SK-N-SH (cell line): ENCODE measurements around the gene COPS9. TPM values are rescaled to one million over a fixed set of nuclear protein-coding genes. Genes with fewer than 3 reads are reported as not detected.

ENCODE experiments used
- CTCF ChIA-PET: fragments of 300-600, 350-600 bp; formaldehyde crosslinking; extraction: SDS; loops from one replicate; lab custom pipeline; 2021; lab: Yijun Ruan, JAX
- POLR2A ChIA-PET: fragments of 350-600 bp; sonication (Branson Sonifier 250); formaldehyde crosslinking; extraction: SDS; loops from one replicate; lab custom pipeline; 2020; ENCODE audit warnings: antibody characterized with exemption, inconsistent platforms; lab: Yijun Ruan, JAX
- DNase-seq: peaks from one replicate; pipeline ENCODE4 v3.0.0; 2012
- H2AFZ ChIP-seq: fragments of 200-600 bp; sonication (generic); 2 replicates; pipeline ENCODE4 v1.8.1; 2016; ENCODE audit warnings: antibody characterized with exemption, mild to moderate bottlenecking, low read depth
- H3F3A ChIP-seq: fragments of 200-600 bp; sonication (generic); replicated peaks from 2 replicates; pipeline ENCODE3; 2016; ENCODE audit warnings: antibody characterized with exemption, mild to moderate bottlenecking; ENCODE audit not compliant: insufficient read depth
- H3K27ac ChIP-seq, 2 experiments: fragments of 200-500 bp in 1 of 2; fragments of 200-600 bp in 1 of 2; sonication (Bioruptor generic) in 1 of 2; sonication (generic), shearing (Covaris generic) in 1 of 2; 2 replicates each; pipeline versions ENCODE4 v1.5.1 to v1.6.1; 2014 to 2016; ENCODE audit warnings: low read depth in 2 of 2, inconsistent platforms in 1 of 2, low read length in 1 of 2, mild to moderate bottlenecking in 1 of 2, mixed read lengths in 1 of 2
- H3K27me3 ChIP-seq: fragments of 200-600 bp; sonication (generic), shearing (Covaris generic); 2 replicates; pipeline ENCODE4 v1.6.1; 2016; ENCODE audit warnings: mixed run types; ENCODE audit not compliant: insufficient read depth
- H3K36me3 ChIP-seq, 2 experiments: fragments of 200-500 bp in 1 of 2; fragments of 200-600 bp in 1 of 2; sonication (Bioruptor generic) in 1 of 2; sonication (generic) in 1 of 2; replicated peaks in 1 of 2; 2 replicates each; pipeline versions ENCODE3 to v1.5.1; 2014 to 2016; ENCODE audit warnings: low read length in 1 of 2, mild to moderate bottlenecking in 1 of 2; ENCODE audit not compliant: insufficient read depth in 2 of 2, control insufficient read depth in 1 of 2
- H3K4me1 ChIP-seq, 2 experiments: fragments of 200-500 bp in 1 of 2; fragments of 200-600 bp in 1 of 2; sonication (Bioruptor generic) in 1 of 2; sonication (generic), shearing (Covaris generic) in 1 of 2; 2 replicates each; pipeline versions ENCODE4 v1.5.1 to v1.6.1; 2014 to 2016; ENCODE audit warnings: low read depth in 1 of 2, low read length in 1 of 2, mixed run types in 1 of 2; ENCODE audit not compliant: insufficient read depth in 2 of 2, control insufficient read depth in 1 of 2
- H3K4me2 ChIP-seq: fragments of 200-600 bp; sonication (generic), shearing (Covaris generic); 2 replicates; pipeline ENCODE4 v1.6.1; 2017; ENCODE audit warnings: mixed run types
- H3K4me3 ChIP-seq, 2 experiments: fragments of 200-500 bp in 1 of 2; fragments of 200-600 bp in 1 of 2; sonication (Bioruptor generic) in 1 of 2; sonication (generic), shearing (Covaris generic) in 1 of 2; 2 replicates each; pipeline versions ENCODE4 v1.5.1 to v1.8.1; 2014 to 2016; ENCODE audit warnings: low read depth in 2 of 2, inconsistent platforms in 1 of 2, low read length in 1 of 2, mild to moderate bottlenecking in 1 of 2, mixed read lengths in 1 of 2, moderate library complexity in 1 of 2
- H3K79me2 ChIP-seq: fragments of 200-600 bp; sonication (generic); 2 replicates; pipeline ENCODE4 v1.8.1; 2017; ENCODE audit warnings: mild to moderate bottlenecking; ENCODE audit not compliant: insufficient read depth
- H3K9ac ChIP-seq: fragments of 200-600 bp; sonication (generic); 2 replicates; pipeline ENCODE4 v1.6.1; 2017; ENCODE audit warnings: mixed run types
- H3K9me2 ChIP-seq: fragments of 200-600 bp; sonication (generic); 2 replicates; pipeline ENCODE4 v1.6.1; 2017; ENCODE audit warnings: mixed run types
- H3K9me3 ChIP-seq: fragments of 200-600 bp; sonication (generic); 2 replicates; pipeline ENCODE4 v1.6.1; 2017; ENCODE audit warnings: mixed run types, mild to moderate bottlenecking, moderate library complexity
- H4K20me1 ChIP-seq: fragments of 200-600 bp; sonication (generic); 2 replicates; pipeline ENCODE4 v1.6.1; 2017; ENCODE audit warnings: mild to moderate bottlenecking, mixed run types; ENCODE audit not compliant: insufficient read depth
- CHD2 ChIP-seq: fragments of 150-350 bp; IDR thresholded peaks from 2 replicates; pipeline ENCODE4 v1.6.1; 2018; ENCODE audit warnings: low read length; ENCODE audit not compliant: partially characterized antibody
- ELF1 ChIP-seq: IDR thresholded peaks from 2 replicates; pipeline ENCODE4 v1.4.0; 2012
- EP300 ChIP-seq, 2 experiments: IDR thresholded peaks; 2 replicates each; pipeline versions ENCODE4 v1.4.0 to v1.6.1; 2012; ENCODE audit warnings: borderline replicate concordance in 1 of 2, low read depth in 1 of 2, low read length in 1 of 2
- EZH2phosphoT487 ChIP-seq: fragments of 200-600 bp; sonication (generic); IDR thresholded peaks from 2 replicates; pipeline ENCODE4 v1.6.1; 2017; ENCODE audit warnings: low read depth, mixed run types, mild to moderate bottlenecking, antibody characterized with exemption, moderate library complexity, borderline replicate concordance
- JUND ChIP-seq: IDR thresholded peaks from 2 replicates; pipeline ENCODE4 v1.4.0; 2012
- NFIC ChIP-seq: IDR thresholded peaks from 2 replicates; pipeline ENCODE4 v1.4.0; 2012; ENCODE audit warnings: borderline replicate concordance
- RCOR1 ChIP-seq: fragments of 150-350 bp; IDR thresholded peaks from 2 replicates; pipeline ENCODE4 v1.6.1; 2017; ENCODE audit warnings: antibody characterized with exemption, low read length
- RFX5 ChIP-seq: IDR thresholded peaks from 2 replicates; pipeline ENCODE4 v1.6.1; 2012; ENCODE audit warnings: mild to moderate bottlenecking, improper control_type of control experiment, low read length
- SIN3A ChIP-seq: IDR thresholded peaks from 2 replicates; pipeline ENCODE4 v1.6.1; 2012; ENCODE audit warnings: low read depth, mild to moderate bottlenecking, low read length, moderate library complexity, borderline replicate concordance
- SMC3 ChIP-seq: IDR thresholded peaks from 2 replicates; pipeline ENCODE4 v1.6.1; 2012; ENCODE audit warnings: low read depth, low read length, improper control_type of control experiment
- TAF1 ChIP-seq: IDR thresholded peaks from 2 replicates; pipeline ENCODE4 v1.6.1; 2012; ENCODE audit warnings: low read depth, mild to moderate bottlenecking, low read length, moderate library complexity, borderline replicate concordance
- TCF12 ChIP-seq: IDR thresholded peaks from 2 replicates; pipeline ENCODE4 v1.4.0; 2012
- TEAD4 ChIP-seq: IDR thresholded peaks from 2 replicates; pipeline ENCODE4 v1.4.0; 2012; ENCODE audit warnings: mild to moderate bottlenecking, borderline replicate concordance; ENCODE audit not compliant: insufficient read depth
- YY1 ChIP-seq: IDR thresholded peaks from 2 replicates; pipeline ENCODE4 v1.4.0; 2012; ENCODE audit warnings: low read depth, mild to moderate bottlenecking
- ZBTB33 ChIP-seq: IDR thresholded peaks from 2 replicates; pipeline ENCODE4 v1.4.0; 2012; ENCODE audit warnings: low read depth, borderline replicate concordance
- WGBS: methylation state at CpG from one replicate; pipeline ENCODE4 v1.1.6; 2017; ENCODE audit warnings: low lambda C conversion rate; 5-methylcytosine and 5-hydroxymethylcytosine counted together
- polyA plus RNA-seq, 3 experiments: library from polyadenylated mRNA; depleted of rRNA; stranded (reverse); fragments of >200 nt; gene quantifications; 2 replicates each; pipeline ENCODE4 v1.2.3, GENCODE V29; 2012
- TF ChIP-seq, protein P1 (sequence below): fragments of 150-350 bp; IDR thresholded peaks from 2 replicates; pipeline ENCODE4 v1.6.1; 2016; ENCODE audit warnings: mild to moderate bottlenecking, low read depth, low read length

Gene COPS9
- polyA plus RNA-seq, 1 of the 3 experiments (the other 2 are of a cell fraction) = 717 TPM

GRCh38 chr2:240109386-240109785 lies 26.7 kb downstream of the COPS9 start (continued):
- TF ChIP-seq RFX5 (no peak), EP300 (IDR thresholded peaks at IDR 0.05; ENCODE audit: borderline replicate concordance in 1 of 2, low read depth in 1 of 2, low read length in 1 of 2) (no peak), TEAD4 (no peak)

DNA sequence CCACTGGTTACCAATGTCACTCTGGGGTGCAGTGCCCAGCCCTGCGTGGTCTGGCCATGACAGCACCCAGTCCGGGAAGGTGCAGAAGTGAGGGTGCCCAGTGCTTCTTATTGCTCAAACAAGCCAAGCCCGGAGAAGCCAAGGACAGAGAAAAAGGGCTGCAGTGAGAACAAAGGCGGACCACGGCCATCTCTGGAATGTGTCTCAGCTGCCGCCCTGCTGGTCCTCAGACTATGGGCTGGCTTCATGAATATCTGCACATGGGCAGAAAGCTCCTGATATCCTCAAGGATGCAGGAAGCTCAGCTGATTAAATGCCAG lies 28.7 kb downstream of the COPS9 start:
- no peaks in the 10 kb centered on the region for H3K9me2 ChIP-seq
- H3K4me1 ChIP-seq = no peaks in the 10 kb centered on the region
- H3K9ac ChIP-seq = no peak overlapping the region
- TF ChIP-seq RCOR1 = no peak
- no peak for TF ChIP-seq NFIC
- TF ChIP-seq TAF1 = no peak
- no peak for TF ChIP-seq TCF12
- TF ChIP-seq TEAD4 = no peak
- no peak for TF ChIP-seq EZH2phosphoT487
- TF ChIP-seq ELF1 = no peak
- no peak for TF ChIP-seq JUND
- no peak for TF ChIP-seq ZBTB33
- no peak for TF ChIP-seq CHD2
- no peak for TF ChIP-seq SMC3
- TF ChIP-seq, protein P1, sequence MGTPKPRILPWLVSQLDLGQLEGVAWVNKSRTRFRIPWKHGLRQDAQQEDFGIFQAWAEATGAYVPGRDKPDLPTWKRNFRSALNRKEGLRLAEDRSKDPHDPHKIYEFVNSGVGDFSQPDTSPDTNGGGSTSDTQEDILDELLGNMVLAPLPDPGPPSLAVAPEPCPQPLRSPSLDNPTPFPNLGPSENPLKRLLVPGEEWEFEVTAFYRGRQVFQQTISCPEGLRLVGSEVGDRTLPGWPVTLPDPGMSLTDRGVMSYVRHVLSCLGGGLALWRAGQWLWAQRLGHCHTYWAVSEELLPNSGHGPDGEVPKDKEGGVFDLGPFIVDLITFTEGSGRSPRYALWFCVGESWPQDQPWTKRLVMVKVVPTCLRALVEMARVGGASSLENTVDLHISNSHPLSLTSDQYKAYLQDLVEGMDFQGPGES = no peak
- TF ChIP-seq SIN3A = no peak
- no peak for TF ChIP-seq YY1
- WGBS = 13% methylated on average over 6 of the region's 6 CpGs
- no peaks in the 10 kb centered on the region for H3K79me2 ChIP-seq
- POLR2A ChIA-PET = no interaction called here
- no peak for DNase-seq
- no peak overlapping the region for H3K4me2 ChIP-seq
- H3K27me3 ChIP-seq = no peaks in the 10 kb centered on the region; the same call in 1 of the 2 replicates
- H2AFZ ChIP-seq = no peak overlapping the region
- H3F3A ChIP-seq = no peaks in the 10 kb centered on the region
- no peak overlapping the region for H3K4me3 ChIP-seq
- CTCF ChIA-PET = interaction anchor here (1.0 kb wide), 1 partner anchor 37 kb away, joined by 3 read pairs; no protein-coding TSS in a partner anchor
- H3K36me3 ChIP-seq = no peaks in the 10 kb centered on the region
- H3K9me3 ChIP-seq = no peaks in the 10 kb centered on the region
- no peaks in the 10 kb centered on the region for H4K20me1 ChIP-seq
- H3K27ac ChIP-seq = no peak overlapping the region
